Measurements from ENCODE around the gene OSBPL3. TPM values are rescaled to one million over a fixed set of nuclear protein-coding genes. Genes with fewer than 3 reads are reported as not detected.

OSBPL3 gene
- polyA plus RNA-seq, 1 of the 3 experiments (the other 2 are of a cell fraction), result 23.2 TPM

DNA sequence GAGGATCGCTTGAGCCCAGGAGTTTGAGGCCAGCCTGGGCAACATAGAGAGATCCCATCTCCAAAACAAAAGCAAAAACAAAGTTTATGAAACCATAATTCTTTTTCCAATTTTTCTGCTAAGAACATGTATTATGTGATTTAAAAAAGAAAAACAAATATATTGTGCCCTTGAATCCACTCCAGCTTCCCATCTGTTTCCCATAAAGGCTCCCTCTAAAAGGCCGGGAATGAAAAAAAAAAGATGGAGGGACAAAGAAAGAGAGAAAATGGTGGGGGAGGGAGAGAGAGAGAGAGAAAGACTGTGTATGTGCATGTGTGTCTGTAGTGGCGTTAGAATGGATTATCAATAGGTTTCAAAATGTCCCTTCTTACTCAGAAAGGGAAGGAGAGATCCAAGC, 202.2 kb downstream of the OSBPL3 start:
- Histone ChIP-seq H3K4me2 (no peak overlapping the region), H3K79me2 (ENCODE audit: insufficient read depth) (no peaks in the 10 kb centered on the region), H3K4me3 (ENCODE audit: low read depth in 2 of 2, low read length in 1 of 2) (no peak overlapping the region), H3K36me3 (replicated peaks in 1 of 2; ENCODE audit: control insufficient read depth in 1 of 2, insufficient read depth in 2 of 2, low read length in 1 of 2) (no peaks in the 10 kb centered on the region), H3K9ac (no peak overlapping the region), H3F3A (replicated peaks; ENCODE audit: insufficient read depth) (no peaks in the 10 kb centered on the region), H3K27ac (ENCODE audit: low read depth in 2 of 2, low read length in 1 of 2) (no peak overlapping the region), H2AFZ (ENCODE audit: low read depth) (no peak overlapping the region), H4K20me1 (ENCODE audit: insufficient read depth) (no peaks in the 10 kb centered on the region), H3K4me1 (ENCODE audit: control insufficient read depth in 1 of 2, insufficient read depth in 2 of 2, low read depth in 1 of 2, low read length in 1 of 2) (peaks cover 0 to 8% of the 10 kb centered on the region in 2 experiments; a peak in 1 of 4 replicates), H3K27me3 (ENCODE audit: insufficient read depth) (no peaks in the 10 kb centered on the region), H3K9me2 (no peaks in the 10 kb centered on the region), H3K9me3 (no peaks in the 10 kb centered on the region)
- TF ChIP-seq FOXM1 (IDR thresholded peaks at IDR 0.05; ENCODE audit: low read depth) (no peak), POLR2AphosphoS5 (IDR thresholded peaks at IDR 0.05; ENCODE audit: low read depth, low read length) (no peak), TCF12 (IDR thresholded peaks at IDR 0.05) (0 out of 2 replicates have a peak, but pooled peaks have one; percentile 4), SMC3 (IDR thresholded peaks at IDR 0.05; ENCODE audit: low read depth, low read length) (no peak)
- POLR2A ChIA-PET, result interaction anchor here (0.9 kb wide), 1 partner anchor 21 kb away, joined by 4 read pairs; no protein-coding TSS in a partner anchor
- CTCF ChIA-PET, result interaction anchor here (1.3 to 3.3 kb wide), 5 partner anchors 13 to 321 kb away, joined by 3 to 20 read pairs (median 6); no protein-coding TSS in a partner anchor
- WGBS (ENCODE audit: low lambda C conversion rate), result 89% methylated on average over 3 of the region's 3 CpGs
- DNase-seq, result no peak

DNA sequence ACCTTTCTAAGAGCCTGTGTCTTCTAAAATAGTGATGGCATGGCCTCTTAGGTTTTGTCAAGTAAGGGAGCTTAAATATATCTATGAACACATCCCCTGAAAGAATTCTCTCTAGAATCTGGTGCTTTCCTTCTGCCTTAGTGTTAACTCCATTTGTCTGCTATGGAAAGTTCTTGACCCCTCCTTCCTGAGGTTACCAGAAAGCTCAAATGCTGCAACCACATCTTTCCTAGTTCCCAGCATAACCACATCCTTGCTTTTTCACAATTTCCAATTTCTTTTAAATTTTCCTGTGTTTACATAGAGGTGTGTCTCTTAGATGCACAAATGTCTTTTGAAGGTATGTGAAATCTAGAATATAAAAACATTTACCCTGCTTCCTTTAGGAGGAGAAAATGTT, 206.3 kb downstream of the OSBPL3 start:
- POLR2A ChIA-PET, result no interaction called here

More for the DNA sequence above, 206.3 kb downstream of the OSBPL3 start:
- Histone ChIP-seq H4K20me1 (ENCODE audit: insufficient read depth) (no peaks in the 10 kb centered on the region), H3K9ac (no peak overlapping the region), H3K79me2 (ENCODE audit: insufficient read depth) (no peaks in the 10 kb centered on the region), H3K27me3 (ENCODE audit: insufficient read depth) (no peaks in the 10 kb centered on the region), H3K36me3 (replicated peaks in 1 of 2; ENCODE audit: control insufficient read depth in 1 of 2, insufficient read depth in 2 of 2, low read length in 1 of 2) (peaks cover 0 to 2% of the 10 kb centered on the region in 2 experiments), H3K9me2 (no peaks in the 10 kb centered on the region), H3K4me3 (ENCODE audit: low read depth in 2 of 2, low read length in 1 of 2) (no peak overlapping the region), H3K4me1 (ENCODE audit: control insufficient read depth in 1 of 2, insufficient read depth in 2 of 2, low read depth in 1 of 2, low read length in 1 of 2) (peaks cover 0 to 2% of the 10 kb centered on the region in 2 experiments; a peak in 1 of 4 replicates), H3F3A (replicated peaks; ENCODE audit: insufficient read depth) (no peaks in the 10 kb centered on the region), H3K9me3 (no peaks in the 10 kb centered on the region), H2AFZ (ENCODE audit: low read depth) (no peak overlapping the region), H3K27ac (ENCODE audit: low read depth in 2 of 2, low read length in 1 of 2) (no peak overlapping the region), H3K4me2 (no peak overlapping the region)
- CTCF ChIA-PET, result interaction anchor here (1.1 to 1.5 kb wide), 4 partner anchors 9 to 320 kb away, joined by 3 to 4 read pairs (median 4); no protein-coding TSS in a partner anchor
- DNase-seq, result no peak
- TF ChIP-seq SMC3 (IDR thresholded peaks at IDR 0.05; ENCODE audit: low read depth, low read length) (no peak), ELF1 (IDR thresholded peaks at IDR 0.05) (no peak), GATA2 (CRISPR knock-in tag; IDR thresholded peaks at IDR 0.05) (no peak), POLR2AphosphoS5 (IDR thresholded peaks at IDR 0.05; ENCODE audit: low read depth, low read length) (no peak), TAF1 (IDR thresholded peaks at IDR 0.05; ENCODE audit: borderline replicate concordance, low read depth, low read length) (no peak), EZH2phosphoT487 (IDR thresholded peaks at IDR 0.05; ENCODE audit: borderline replicate concordance, low read depth) (no peak), YY1 (IDR thresholded peaks at IDR 0.05; ENCODE audit: low read depth) (no peak), GABPA (IDR thresholded peaks at IDR 0.05; ENCODE audit: low read depth) (no peak), MXI1 (IDR thresholded peaks at IDR 0.05; ENCODE audit: low read depth, low read length) (no peak), RXRA (IDR thresholded peaks at IDR 0.05; ENCODE audit: borderline replicate concordance, low read depth) (no peak)
- TF ChIP-seq, protein P1, sequence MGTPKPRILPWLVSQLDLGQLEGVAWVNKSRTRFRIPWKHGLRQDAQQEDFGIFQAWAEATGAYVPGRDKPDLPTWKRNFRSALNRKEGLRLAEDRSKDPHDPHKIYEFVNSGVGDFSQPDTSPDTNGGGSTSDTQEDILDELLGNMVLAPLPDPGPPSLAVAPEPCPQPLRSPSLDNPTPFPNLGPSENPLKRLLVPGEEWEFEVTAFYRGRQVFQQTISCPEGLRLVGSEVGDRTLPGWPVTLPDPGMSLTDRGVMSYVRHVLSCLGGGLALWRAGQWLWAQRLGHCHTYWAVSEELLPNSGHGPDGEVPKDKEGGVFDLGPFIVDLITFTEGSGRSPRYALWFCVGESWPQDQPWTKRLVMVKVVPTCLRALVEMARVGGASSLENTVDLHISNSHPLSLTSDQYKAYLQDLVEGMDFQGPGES (IDR thresholded peaks at IDR 0.05; ENCODE audit: low read depth, low read length), result no peak
- TF ChIP-seq, protein P2, sequence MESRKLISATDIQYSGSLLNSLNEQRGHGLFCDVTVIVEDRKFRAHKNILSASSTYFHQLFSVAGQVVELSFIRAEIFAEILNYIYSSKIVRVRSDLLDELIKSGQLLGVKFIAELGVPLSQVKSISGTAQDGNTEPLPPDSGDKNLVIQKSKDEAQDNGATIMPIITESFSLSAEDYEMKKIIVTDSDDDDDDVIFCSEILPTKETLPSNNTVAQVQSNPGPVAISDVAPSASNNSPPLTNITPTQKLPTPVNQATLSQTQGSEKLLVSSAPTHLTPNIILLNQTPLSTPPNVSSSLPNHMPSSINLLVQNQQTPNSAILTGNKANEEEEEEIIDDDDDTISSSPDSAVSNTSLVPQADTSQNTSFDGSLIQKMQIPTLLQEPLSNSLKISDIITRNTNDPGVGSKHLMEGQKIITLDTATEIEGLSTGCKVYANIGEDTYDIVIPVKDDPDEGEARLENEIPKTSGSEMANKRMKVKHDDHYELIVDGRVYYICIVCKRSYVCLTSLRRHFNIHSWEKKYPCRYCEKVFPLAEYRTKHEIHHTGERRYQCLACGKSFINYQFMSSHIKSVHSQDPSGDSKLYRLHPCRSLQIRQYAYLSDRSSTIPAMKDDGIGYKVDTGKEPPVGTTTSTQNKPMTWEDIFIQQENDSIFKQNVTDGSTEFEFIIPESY (IDR thresholded peaks at IDR 0.05; ENCODE audit: borderline replicate concordance, low read depth), result no peak
- TF ChIP-seq, protein P3, sequence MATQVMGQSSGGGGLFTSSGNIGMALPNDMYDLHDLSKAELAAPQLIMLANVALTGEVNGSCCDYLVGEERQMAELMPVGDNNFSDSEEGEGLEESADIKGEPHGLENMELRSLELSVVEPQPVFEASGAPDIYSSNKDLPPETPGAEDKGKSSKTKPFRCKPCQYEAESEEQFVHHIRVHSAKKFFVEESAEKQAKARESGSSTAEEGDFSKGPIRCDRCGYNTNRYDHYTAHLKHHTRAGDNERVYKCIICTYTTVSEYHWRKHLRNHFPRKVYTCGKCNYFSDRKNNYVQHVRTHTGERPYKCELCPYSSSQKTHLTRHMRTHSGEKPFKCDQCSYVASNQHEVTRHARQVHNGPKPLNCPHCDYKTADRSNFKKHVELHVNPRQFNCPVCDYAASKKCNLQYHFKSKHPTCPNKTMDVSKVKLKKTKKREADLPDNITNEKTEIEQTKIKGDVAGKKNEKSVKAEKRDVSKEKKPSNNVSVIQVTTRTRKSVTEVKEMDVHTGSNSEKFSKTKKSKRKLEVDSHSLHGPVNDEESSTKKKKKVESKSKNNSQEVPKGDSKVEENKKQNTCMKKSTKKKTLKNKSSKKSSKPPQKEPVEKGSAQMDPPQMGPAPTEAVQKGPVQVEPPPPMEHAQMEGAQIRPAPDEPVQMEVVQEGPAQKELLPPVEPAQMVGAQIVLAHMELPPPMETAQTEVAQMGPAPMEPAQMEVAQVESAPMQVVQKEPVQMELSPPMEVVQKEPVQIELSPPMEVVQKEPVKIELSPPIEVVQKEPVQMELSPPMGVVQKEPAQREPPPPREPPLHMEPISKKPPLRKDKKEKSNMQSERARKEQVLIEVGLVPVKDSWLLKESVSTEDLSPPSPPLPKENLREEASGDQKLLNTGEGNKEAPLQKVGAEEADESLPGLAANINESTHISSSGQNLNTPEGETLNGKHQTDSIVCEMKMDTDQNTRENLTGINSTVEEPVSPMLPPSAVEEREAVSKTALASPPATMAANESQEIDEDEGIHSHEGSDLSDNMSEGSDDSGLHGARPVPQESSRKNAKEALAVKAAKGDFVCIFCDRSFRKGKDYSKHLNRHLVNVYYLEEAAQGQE (IDR thresholded peaks at IDR 0.05; ENCODE audit: low read depth, low read length), result no peak
- TF ChIP-seq, protein P4, sequence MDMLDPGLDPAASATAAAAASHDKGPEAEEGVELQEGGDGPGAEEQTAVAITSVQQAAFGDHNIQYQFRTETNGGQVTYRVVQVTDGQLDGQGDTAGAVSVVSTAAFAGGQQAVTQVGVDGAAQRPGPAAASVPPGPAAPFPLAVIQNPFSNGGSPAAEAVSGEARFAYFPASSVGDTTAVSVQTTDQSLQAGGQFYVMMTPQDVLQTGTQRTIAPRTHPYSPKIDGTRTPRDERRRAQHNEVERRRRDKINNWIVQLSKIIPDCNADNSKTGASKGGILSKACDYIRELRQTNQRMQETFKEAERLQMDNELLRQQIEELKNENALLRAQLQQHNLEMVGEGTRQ (IDR thresholded peaks at IDR 0.05; ENCODE audit: borderline replicate concordance, low read depth, low read length), result no peak

Data from SK-N-SH (cell line).